Measurements from ENCODE around the gene FHL2. TPM values are rescaled to one million over a fixed set of nuclear protein-coding genes. Genes with fewer than 3 reads are reported as not detected.

The FHL2 gene
- total and polyA plus RNA-seq, 4 donors = 3.9 to 9.0 (median 6.5) TPM

DNA sequence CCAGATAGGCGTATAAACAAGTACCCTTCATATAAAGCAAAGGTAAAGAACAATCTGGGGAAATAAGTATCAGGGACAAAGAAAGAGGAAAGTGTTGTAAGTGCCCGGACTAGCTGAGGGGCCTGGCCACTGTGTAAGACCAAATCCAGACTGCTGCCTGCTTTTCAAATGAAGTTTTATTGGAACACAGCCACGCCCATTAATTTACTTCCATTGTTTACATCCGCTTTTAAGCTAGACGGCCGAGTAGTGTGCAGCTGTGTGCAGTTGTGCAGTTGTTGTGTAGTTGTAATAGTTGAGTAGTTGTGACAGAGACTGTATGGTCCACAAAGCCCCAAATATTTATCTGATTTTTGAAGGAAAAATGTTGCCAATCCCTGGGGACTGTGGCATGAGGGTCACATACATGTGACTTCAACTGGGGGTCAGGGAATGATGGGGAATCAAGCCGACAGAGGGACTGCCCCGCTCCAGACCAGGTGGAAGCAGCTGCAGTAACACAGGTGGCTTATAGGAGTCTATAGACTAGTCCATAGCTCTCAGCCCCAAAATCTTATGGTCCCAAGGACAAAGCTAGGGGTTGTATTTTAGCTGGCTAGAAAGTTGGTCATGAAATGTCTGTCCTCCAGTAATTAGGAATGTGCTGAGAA, 30.0 kb downstream of the FHL2 start:
- H3K27ac ChIP-seq (ENCODE audit: low read depth in 1 of 2, low read length in 2 of 2) = no peak overlapping the region
- H3K4me3 ChIP-seq (ENCODE audit: low read depth in 1 of 3, low read length in 3 of 3) = no peak overlapping the region
- WGBS = 82% methylated on average over 8 of the region's 8 CpGs
- H3K36me3 ChIP-seq (ENCODE audit: control insufficient read depth in 4 of 4, insufficient read depth in 3 of 4, low read depth in 1 of 4, low read length in 3 of 4) = no peaks in the 10 kb centered on the region
- H3K4me1 ChIP-seq (ENCODE audit: control insufficient read depth in 4 of 4, insufficient read depth in 4 of 4, low read length in 3 of 4) = peaks cover 0 to 7% (median 0%) of the 10 kb centered on the region in 4 donors
- no peaks in the 10 kb centered on the region for H3K9me3 ChIP-seq (ENCODE audit: control insufficient read depth in 4 of 4, low read length in 3 of 4)
- no peak for DNase-seq (ENCODE audit: low spot score)
- no peaks in the 10 kb centered on the region for H3K27me3 ChIP-seq (ENCODE audit: control insufficient read depth in 4 of 4, insufficient read depth in 4 of 4, low read length in 3 of 4)
- no peak overlapping the region for H3K9ac ChIP-seq (ENCODE audit: low read depth in 1 of 2, low read length in 2 of 2)
- TF ChIP-seq, protein P1, sequence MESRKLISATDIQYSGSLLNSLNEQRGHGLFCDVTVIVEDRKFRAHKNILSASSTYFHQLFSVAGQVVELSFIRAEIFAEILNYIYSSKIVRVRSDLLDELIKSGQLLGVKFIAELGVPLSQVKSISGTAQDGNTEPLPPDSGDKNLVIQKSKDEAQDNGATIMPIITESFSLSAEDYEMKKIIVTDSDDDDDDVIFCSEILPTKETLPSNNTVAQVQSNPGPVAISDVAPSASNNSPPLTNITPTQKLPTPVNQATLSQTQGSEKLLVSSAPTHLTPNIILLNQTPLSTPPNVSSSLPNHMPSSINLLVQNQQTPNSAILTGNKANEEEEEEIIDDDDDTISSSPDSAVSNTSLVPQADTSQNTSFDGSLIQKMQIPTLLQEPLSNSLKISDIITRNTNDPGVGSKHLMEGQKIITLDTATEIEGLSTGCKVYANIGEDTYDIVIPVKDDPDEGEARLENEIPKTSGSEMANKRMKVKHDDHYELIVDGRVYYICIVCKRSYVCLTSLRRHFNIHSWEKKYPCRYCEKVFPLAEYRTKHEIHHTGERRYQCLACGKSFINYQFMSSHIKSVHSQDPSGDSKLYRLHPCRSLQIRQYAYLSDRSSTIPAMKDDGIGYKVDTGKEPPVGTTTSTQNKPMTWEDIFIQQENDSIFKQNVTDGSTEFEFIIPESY (IDR thresholded peaks at IDR 0.05) = no peak
- TF ChIP-seq, protein P2, sequence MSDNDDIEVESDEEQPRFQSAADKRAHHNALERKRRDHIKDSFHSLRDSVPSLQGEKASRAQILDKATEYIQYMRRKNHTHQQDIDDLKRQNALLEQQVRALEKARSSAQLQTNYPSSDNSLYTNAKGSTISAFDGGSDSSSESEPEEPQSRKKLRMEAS (IDR thresholded peaks at IDR 0.05) = no peak
- TF ChIP-seq, protein P3, sequence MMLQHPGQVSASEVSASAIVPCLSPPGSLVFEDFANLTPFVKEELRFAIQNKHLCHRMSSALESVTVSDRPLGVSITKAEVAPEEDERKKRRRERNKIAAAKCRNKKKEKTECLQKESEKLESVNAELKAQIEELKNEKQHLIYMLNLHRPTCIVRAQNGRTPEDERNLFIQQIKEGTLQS (IDR thresholded peaks at IDR 0.05) = no peak
- TF ChIP-seq RAD21 (IDR thresholded peaks at IDR 0.05) (no peak), RXRA (IDR thresholded peaks at IDR 0.05) (no peak), GABPA (IDR thresholded peaks at IDR 0.05 in 1 of 2, conservative IDR thresholded peaks at IDR 0.05 in 1 of 2) (no peak), FOXA1 (IDR thresholded peaks at IDR 0.05) (no peak), JUND (IDR thresholded peaks at IDR 0.05) (no peak), TAF1 (conservative IDR thresholded peaks at IDR 0.05) (no peak), EGR1 (IDR thresholded peaks at IDR 0.05; ENCODE audit: low read depth in 2 of 2) (no peak), HNF4G (IDR thresholded peaks at IDR 0.05) (no peak), FOXA2 (IDR thresholded peaks at IDR 0.05) (no peak), NR2F2 (IDR thresholded peaks at IDR 0.05) (no peak), HNF4A (conservative IDR thresholded peaks at IDR 0.05) (no peak), YY1 (IDR thresholded peaks at IDR 0.05) (no peak), SP1 (IDR thresholded peaks at IDR 0.05) (no peak)
- TF ChIP-seq, protein P4, sequence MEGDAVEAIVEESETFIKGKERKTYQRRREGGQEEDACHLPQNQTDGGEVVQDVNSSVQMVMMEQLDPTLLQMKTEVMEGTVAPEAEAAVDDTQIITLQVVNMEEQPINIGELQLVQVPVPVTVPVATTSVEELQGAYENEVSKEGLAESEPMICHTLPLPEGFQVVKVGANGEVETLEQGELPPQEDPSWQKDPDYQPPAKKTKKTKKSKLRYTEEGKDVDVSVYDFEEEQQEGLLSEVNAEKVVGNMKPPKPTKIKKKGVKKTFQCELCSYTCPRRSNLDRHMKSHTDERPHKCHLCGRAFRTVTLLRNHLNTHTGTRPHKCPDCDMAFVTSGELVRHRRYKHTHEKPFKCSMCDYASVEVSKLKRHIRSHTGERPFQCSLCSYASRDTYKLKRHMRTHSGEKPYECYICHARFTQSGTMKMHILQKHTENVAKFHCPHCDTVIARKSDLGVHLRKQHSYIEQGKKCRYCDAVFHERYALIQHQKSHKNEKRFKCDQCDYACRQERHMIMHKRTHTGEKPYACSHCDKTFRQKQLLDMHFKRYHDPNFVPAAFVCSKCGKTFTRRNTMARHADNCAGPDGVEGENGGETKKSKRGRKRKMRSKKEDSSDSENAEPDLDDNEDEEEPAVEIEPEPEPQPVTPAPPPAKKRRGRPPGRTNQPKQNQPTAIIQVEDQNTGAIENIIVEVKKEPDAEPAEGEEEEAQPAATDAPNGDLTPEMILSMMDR (IDR thresholded peaks at IDR 0.05; ENCODE audit: low read depth, low read length, missing input control) = no peak
- TF ChIP-seq, protein P5, sequence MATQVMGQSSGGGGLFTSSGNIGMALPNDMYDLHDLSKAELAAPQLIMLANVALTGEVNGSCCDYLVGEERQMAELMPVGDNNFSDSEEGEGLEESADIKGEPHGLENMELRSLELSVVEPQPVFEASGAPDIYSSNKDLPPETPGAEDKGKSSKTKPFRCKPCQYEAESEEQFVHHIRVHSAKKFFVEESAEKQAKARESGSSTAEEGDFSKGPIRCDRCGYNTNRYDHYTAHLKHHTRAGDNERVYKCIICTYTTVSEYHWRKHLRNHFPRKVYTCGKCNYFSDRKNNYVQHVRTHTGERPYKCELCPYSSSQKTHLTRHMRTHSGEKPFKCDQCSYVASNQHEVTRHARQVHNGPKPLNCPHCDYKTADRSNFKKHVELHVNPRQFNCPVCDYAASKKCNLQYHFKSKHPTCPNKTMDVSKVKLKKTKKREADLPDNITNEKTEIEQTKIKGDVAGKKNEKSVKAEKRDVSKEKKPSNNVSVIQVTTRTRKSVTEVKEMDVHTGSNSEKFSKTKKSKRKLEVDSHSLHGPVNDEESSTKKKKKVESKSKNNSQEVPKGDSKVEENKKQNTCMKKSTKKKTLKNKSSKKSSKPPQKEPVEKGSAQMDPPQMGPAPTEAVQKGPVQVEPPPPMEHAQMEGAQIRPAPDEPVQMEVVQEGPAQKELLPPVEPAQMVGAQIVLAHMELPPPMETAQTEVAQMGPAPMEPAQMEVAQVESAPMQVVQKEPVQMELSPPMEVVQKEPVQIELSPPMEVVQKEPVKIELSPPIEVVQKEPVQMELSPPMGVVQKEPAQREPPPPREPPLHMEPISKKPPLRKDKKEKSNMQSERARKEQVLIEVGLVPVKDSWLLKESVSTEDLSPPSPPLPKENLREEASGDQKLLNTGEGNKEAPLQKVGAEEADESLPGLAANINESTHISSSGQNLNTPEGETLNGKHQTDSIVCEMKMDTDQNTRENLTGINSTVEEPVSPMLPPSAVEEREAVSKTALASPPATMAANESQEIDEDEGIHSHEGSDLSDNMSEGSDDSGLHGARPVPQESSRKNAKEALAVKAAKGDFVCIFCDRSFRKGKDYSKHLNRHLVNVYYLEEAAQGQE (IDR thresholded peaks at IDR 0.05) = no peak
